GM12872 (cell line): ENCODE data around the gene RGS9.

ENCODE experiments used
- TF ChIP-seq, protein P1 (sequence below): IDR thresholded peaks from 3 replicates; pipeline ENCODE4 v1.5.1; 2011; ENCODE audit warnings: low read depth, mild to moderate bottlenecking, low read length, moderate library complexity; ENCODE audit not compliant: insufficient read depth

RGS9 gene

DNA sequence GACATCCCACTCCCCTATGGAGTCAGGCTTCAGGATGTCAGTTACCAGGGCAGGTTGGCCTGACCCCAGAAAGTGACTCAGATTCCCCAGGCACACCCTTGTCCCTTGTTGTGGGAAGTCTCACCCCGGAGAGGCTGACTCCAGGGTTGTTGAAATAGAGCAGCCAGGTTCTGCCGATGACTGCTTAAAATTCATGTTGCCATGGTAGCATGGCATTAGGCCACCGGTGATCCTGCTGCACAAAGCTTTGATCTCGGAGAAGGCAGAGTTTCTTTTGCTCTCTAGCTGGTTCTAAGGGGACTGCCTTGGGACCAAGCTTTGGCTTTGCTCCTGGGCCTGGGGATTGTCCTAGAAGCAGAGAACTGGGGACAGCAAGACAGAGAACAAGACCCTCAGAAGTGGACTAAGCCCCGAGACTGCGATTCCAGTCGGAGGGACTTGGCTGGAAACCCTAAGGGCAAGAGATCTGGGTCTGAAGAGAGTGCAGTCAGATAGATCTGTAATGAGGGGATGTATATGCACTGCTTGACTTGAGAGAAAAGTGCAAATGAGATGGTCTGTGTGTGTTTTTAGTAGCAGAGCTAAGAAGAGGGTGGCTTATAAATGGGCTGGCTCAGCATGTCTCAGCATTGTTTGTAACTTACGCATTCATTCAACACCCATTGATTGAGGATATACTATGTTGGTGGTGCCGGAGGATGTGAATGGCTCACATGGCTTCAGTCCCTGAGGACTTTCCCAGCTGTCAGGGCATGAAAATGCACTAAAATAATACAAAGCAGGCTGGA, 106.9 kb downstream of the RGS9 start:
- TF ChIP-seq, protein P1, sequence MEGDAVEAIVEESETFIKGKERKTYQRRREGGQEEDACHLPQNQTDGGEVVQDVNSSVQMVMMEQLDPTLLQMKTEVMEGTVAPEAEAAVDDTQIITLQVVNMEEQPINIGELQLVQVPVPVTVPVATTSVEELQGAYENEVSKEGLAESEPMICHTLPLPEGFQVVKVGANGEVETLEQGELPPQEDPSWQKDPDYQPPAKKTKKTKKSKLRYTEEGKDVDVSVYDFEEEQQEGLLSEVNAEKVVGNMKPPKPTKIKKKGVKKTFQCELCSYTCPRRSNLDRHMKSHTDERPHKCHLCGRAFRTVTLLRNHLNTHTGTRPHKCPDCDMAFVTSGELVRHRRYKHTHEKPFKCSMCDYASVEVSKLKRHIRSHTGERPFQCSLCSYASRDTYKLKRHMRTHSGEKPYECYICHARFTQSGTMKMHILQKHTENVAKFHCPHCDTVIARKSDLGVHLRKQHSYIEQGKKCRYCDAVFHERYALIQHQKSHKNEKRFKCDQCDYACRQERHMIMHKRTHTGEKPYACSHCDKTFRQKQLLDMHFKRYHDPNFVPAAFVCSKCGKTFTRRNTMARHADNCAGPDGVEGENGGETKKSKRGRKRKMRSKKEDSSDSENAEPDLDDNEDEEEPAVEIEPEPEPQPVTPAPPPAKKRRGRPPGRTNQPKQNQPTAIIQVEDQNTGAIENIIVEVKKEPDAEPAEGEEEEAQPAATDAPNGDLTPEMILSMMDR, result no peak

DNA sequence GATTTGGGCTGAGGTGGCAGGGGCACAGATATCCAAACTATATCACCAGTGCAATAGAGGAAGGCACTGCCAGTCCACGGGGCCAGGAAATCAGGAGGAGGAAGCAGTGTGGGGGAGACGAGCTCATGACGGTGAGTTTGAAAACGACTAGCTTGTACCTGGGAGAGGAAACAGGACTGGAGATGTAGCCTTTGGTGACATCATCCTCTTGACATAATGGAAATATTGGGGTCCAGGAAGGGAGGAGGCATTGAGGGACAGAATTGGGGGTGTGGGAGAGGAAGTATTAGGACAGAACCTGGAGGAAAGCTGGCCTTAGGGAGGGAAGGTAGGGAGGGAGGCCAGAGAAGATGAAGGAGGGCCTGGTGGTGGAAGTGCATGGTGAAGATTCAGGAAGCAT, 109.1 kb downstream of the RGS9 start:
- TF ChIP-seq, protein P1, result no peak

DNA sequence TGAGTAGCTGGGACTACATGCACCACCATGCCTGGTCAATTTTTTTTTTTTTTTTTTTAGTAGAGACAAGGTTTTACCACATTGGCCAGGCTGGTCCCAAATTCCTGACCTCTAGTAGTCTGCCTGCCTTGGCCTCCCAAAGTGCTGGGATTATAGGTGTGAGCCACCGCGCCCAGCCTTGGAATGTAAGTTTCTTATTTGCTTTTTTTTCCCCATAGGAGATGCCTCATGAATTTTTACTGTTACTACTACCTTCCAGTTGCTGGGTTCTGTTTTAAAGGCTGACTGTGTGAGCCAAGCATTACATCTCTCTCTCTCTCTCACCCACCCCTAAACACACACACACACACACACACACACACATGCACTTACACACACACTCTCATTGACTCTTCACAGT, 112.6 kb downstream of the RGS9 start:
- TF ChIP-seq, protein P1, result no peak

DNA sequence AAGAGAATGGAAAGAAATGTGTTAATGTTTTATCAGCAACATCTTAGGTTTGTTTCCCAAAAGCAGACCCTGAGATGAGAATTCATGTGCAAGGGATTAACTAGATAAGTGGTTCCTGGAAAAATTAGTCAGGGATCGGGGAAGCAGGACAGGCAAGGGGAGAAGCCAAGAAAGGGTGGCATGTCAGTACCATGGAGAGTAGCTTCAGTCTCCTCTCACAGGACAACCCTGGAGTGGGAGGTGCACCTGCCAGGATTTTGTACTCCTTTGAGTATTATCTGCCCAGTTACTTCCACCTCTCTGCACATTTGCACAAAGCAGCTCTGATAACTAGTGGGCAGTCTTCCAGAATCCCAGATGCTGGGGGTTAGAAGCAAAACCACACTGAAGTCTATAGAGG, 117.0 kb downstream of the RGS9 start:
- TF ChIP-seq, protein P1, result no peak

DNA sequence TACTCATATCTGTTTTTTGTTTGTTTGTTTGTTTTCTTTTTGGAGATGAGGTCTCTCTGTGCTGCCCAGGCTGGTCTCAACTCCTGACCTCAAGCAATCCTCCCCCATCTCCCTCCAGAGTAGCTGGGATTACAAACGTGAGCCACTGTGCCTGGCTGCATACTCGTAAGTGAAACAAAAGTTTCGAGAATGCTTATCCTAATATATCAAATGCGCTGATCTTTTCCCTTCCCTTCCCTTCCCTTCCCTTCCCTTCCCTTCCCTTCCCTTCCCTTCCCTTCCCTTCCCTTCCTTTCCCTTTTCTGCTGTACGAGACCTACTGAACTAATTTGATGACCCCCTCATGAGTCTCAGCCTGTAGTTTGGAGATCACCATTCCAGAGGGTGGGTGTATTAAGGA, 122.1 kb downstream of the RGS9 start:
- TF ChIP-seq, protein P1, result no peak

DNA sequence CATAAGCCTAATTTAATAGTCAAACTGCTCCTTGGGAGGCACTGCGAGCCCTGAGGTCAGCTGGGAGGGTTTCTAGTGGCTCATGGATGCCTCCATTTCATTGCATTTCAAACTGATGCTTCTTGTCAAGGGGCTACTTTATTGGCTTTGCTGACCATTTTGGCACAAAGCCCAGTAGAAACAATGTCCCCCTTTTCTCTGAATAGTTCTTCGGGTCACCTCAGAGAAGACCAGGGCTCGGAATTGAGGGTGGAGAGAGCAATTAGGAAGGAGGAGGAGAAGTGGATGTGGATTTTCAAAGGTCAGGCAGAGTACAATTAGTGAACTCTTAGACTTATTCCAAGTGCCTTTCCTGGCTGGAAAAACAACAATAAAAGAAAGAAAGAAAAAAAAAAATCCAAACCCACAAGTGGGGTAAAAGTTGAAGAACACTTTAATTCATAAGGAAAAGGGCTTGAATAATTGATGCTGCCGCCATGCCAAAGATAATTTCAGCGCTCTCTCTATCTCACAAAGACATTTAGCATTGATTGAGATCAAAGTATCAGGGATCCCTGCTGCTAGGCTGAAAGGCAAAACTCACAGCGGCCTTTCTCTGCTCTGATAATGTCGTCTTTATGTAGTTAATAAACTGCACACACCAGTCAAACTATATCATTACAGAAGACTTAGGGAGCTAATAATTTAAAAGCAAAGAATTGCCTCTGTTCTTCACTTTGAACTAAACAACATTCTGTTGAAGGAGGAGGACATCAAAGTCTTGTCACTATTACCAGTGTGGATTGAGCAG, 122.7 kb downstream of the RGS9 start:
- TF ChIP-seq, protein P1, result no peak

DNA sequence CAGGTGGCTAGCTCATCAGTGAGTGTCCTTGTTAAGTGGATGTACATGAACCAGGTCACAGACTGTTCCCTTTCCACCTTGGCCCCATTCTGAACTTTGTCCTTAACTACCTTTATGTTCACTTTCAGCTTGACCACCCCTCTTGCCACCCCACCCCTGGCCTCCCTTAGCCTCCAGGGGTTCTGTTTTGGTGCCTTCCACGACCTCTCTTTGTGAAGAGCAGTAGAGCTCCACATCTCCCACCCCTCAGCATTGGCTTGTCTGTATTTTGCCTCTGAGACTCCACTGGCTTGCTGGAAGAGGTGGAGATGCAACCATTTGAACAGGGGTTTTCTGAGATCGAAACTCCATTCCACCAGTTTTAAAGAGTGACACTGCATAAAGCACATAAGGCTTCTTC, 123.5 kb downstream of the RGS9 start:
- TF ChIP-seq, protein P1, result no peak
